Testis (tissue), 2 donors: Measurements from ENCODE around the gene UFSP2.

Experiments
- CTCF ChIP-seq, 3 experiments: fragments of 450-650 bp in 2 of 3; fragments of 200-600 bp in 1 of 3; sonication (generic) in 1 of 3; IDR thresholded peaks; one replicate each; pipeline ENCODE4 v1.5.1; 2016 to 2019; ENCODE audit warnings: antibody characterized with exemption in 3 of 3, mild to moderate bottlenecking in 2 of 3, moderate library complexity in 1 of 3
- POLR2A ChIP-seq: fragments of 450-650 bp; IDR thresholded peaks from one replicate; pipeline ENCODE4 v1.6.1; 2017; ENCODE audit warnings: antibody characterized with exemption, mild to moderate bottlenecking, moderate library complexity

GRCh38 chr4:185394568-185395237, 31.1 kb downstream of the UFSP2 start:
- TF ChIP-seq CTCF (IDR thresholded peaks at IDR 0.05) (no peak), POLR2A (no peak)
